ENCODE measurements around the gene DNALI1. TPM values are rescaled to one million over a fixed set of nuclear protein-coding genes. Genes with fewer than 3 reads are reported as not detected.

The DNALI1 gene
- total RNA-seq, 4 donors from 2014 or later = 1.5 to 4.0 (median 2.3) TPM

DNA sequence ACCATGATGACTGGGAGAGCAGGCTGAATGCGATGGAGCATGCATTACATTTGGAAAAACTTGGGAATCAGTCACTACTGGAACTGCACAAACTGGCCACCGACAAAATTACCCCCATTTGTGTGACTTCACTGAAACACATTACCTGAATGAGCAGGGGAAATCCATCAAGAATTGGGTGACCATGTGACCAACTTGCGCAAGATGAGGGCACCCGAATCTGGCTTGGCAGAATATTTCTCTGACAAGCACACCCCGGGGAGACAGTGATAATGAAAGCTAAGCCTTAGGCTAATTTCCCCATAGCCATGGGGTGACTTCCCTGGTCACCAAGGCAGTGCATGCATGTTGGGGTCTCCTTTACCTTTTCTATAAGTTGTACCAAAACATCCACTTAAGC lies 11.7 kb upstream of the DNALI1 start:
- Histone ChIP-seq H3K4me1 (no peaks in the 10 kb centered on the region), H3K27ac (no peak overlapping the region), H3K27me3 (no peaks in the 10 kb centered on the region), H3K9me3 (no peaks in the 10 kb centered on the region), H3K36me3 (peaks cover 0 to 65% of the 10 kb centered on the region in 2 donors), H3K4me3 (no peak overlapping the region)
- in situ Hi-C loops (cut with MboI; ENCODE audit: low sequenced_read_pairs in 4 of 4) (no loop called here), intact Hi-C loops (cut with DNase I; ENCODE audit: low total_unique reads) (no loop called here)
- TF ChIP-seq POLR2A (IDR thresholded peaks at IDR 0.05) = no peak
- TF ChIP-seq, protein P1, sequence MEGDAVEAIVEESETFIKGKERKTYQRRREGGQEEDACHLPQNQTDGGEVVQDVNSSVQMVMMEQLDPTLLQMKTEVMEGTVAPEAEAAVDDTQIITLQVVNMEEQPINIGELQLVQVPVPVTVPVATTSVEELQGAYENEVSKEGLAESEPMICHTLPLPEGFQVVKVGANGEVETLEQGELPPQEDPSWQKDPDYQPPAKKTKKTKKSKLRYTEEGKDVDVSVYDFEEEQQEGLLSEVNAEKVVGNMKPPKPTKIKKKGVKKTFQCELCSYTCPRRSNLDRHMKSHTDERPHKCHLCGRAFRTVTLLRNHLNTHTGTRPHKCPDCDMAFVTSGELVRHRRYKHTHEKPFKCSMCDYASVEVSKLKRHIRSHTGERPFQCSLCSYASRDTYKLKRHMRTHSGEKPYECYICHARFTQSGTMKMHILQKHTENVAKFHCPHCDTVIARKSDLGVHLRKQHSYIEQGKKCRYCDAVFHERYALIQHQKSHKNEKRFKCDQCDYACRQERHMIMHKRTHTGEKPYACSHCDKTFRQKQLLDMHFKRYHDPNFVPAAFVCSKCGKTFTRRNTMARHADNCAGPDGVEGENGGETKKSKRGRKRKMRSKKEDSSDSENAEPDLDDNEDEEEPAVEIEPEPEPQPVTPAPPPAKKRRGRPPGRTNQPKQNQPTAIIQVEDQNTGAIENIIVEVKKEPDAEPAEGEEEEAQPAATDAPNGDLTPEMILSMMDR (IDR thresholded peaks at IDR 0.05 in 4 of 5, conservative IDR thresholded peaks at IDR 0.05 in 1 of 5) = no peak
- DNase-seq = no peak
- no peak for ATAC-seq

DNA sequence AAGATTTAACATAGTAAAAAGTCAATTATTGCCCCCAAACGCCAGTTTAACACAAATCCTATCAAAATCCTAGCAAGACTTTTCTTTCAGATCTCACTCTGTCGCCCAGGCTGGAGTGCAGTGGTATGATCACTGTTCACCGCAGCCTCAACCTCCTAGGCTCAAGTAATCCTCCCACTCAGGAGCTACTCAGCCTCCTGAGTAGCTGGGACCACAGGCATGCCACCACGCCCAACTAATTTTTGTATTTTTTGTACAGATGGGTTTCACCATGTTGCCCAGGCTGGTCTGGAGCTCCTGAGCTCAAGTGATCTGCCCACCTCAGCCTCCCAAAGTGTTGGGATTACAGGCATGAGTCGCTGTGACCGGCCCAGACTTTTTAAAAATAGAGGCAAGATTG lies 7.4 kb upstream of the DNALI1 start:
- Histone ChIP-seq H3K27me3 (no peaks in the 10 kb centered on the region), H3K27ac (no peak overlapping the region), H3K4me1 (peaks cover 14 to 16% of the 10 kb centered on the region in 2 donors), H3K36me3 (peaks cover 0 to 54% of the 10 kb centered on the region in 2 donors), H3K9me3 (no peaks in the 10 kb centered on the region), H3K4me3 (no peak overlapping the region)
- ATAC-seq (no peak), DNase-seq (no peak)
- intact Hi-C loops (cut with DNase I; ENCODE audit: low total_unique reads) (no loop called here), in situ Hi-C loops (cut with MboI; ENCODE audit: low sequenced_read_pairs in 4 of 4) (no loop called here)
- TF ChIP-seq, protein P1 (IDR thresholded peaks at IDR 0.05 in 4 of 5, conservative IDR thresholded peaks at IDR 0.05 in 1 of 5) = no peak
- TF ChIP-seq POLR2A (IDR thresholded peaks at IDR 0.05) = no peak

DNA sequence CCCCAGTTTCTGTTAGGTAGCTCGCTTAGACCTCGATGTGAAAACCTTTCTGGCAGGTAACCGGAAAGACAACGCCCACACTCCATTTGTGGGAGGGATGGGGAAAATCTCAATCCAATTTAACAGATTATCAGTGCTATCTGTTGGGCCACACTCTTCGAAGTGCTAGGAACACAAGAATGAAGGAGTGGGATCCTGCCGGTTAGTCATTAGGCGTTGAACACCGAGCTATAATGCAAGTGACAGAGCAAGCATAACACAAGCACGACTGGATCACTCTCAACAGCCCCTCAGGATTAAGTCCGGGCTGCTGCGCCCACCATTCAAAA lies 3.2 kb upstream of the DNALI1 start:
- Histone ChIP-seq H3K9me3 (no peaks in the 10 kb centered on the region), H3K4me1 (peaks cover 17 to 21% of the 10 kb centered on the region in 2 donors), H3K27ac (peak overlapping the region; percentile 83 to 94 (median 88)), H3K36me3 (peaks cover 0 to 19% of the 10 kb centered on the region in 2 donors), H3K27me3 (no peaks in the 10 kb centered on the region), H3K4me3 (peak overlapping the region; percentile 71 to 100 (median 92))
- in situ Hi-C loops (cut with MboI; ENCODE audit: low sequenced_read_pairs in 4 of 4) (no loop called here), intact Hi-C loops (cut with DNase I; ENCODE audit: low total_unique reads) (loop anchor here (5.0 kb wide), 1 partner anchor 96 kb away; no protein-coding TSS in a partner anchor)
- ATAC-seq (no peak), DNase-seq (no peak)
- TF ChIP-seq POLR2A (IDR thresholded peaks at IDR 0.05) = no peak
- TF ChIP-seq, protein P1 (IDR thresholded peaks at IDR 0.05 in 4 of 5, conservative IDR thresholded peaks at IDR 0.05 in 1 of 5) = no peak

DNA sequence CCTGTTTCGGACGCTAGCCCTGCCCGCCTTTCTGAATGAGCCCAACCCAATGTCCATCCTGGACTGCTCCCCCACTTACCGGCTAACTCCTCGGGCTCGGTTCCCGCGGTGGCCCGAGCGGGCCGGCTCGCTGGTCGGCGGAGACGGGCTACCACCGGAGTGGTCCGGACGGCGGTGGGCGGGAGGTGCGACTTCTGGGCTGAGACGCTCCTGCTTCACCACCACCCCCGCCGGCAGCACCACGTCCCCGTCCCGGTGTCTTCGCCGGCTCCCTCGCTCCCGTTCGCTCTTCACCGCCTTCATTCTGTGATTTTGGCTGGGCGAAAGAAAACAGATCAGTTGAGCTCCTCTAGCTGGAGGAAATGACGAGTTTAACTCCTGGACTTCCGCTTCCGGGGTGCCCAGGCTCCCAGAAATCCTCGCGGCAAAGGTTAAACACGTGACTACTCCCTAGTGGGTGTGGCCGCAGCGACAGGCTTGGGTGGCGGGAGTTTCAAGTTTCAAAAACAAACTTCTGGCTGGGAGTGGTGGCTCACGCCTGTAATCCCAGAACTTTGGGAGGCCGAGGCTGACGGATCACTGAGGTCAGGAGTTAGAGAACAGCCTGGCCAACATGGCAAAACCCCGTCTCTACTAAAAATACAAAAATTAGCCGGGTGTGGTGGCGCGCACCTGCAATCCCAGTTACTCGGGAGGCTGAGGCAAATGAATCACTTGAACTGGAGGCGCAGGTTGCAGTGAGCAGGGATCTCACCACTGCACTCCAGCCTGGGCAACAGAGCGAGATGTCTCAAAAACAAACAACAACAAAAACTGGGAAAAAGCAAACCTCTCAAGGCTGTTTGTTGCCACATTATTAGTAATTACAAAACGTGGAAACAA lies 2.6 kb upstream of the DNALI1 start, which contains the start of gene SNIP1:
SNIP1 (minus strand) TSS at position 367 of the 882 bp plus-strand sequence; CDS start at position 303, 64 bp downstream.
- DNase-seq (peak; percentile 91 to 92), ATAC-seq (peak; percentile 98)
- TF ChIP-seq, protein P1 (IDR thresholded peaks at IDR 0.05 in 4 of 5, conservative IDR thresholded peaks at IDR 0.05 in 1 of 5) = no peak
- TF ChIP-seq POLR2A (IDR thresholded peaks at IDR 0.05) = peak; percentile 65 to 81
- intact Hi-C loops (cut with DNase I; ENCODE audit: low total_unique reads) = loop anchor here (1.0 to 5.0 kb wide), 4 partner anchors 40 to 137 kb away; partner anchors contain the start of genes GNL2 and MEAF6
- Histone ChIP-seq H3K27ac (peak within 1 kb of the TSS; percentile 83 to 94 (median 88)), H3K27me3 (no peaks in the 10 kb centered on the region), H3K36me3 (peaks cover 0 to 16% of the 10 kb centered on the region in 2 donors), H3K4me1 (peaks cover 17 to 21% of the 10 kb centered on the region in 2 donors), H3K4me3 (peak within 1 kb of the TSS; percentile 71 to 100 (median 92)), H3K9me3 (no peaks in the 10 kb centered on the region)
- in situ Hi-C loops (cut with MboI; ENCODE audit: low sequenced_read_pairs in 4 of 4) = no loop called here

Data from gastrocnemius medialis (tissue), 4 donors.